ENCODE data around the gene TOM1L1.

The TOM1L1 gene

DNA sequence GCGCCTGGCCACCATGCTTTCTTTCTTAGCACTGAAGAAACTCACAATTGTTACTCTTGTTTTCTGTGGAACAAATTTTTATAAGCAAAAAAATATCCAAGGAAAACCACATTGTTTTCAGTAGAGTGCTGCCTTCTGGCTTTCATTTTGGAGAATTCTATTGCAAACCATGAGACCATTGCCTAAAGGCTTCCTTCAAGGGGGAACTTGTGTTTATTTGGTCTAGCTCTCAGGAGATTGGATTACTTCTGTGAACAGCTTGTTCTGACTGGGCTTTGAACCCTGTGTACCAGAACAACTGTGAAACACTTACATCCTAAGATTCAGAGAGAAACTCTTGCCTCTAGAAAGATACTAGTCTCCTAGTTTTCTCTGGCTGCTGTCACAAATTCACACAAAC is 32.1 kb downstream of the TOM1L1 start:
- no peak overlapping the region for H3K4me3 ChIP-seq (ENCODE audit: low read depth, low read length)
- no peak for DNase-seq (ENCODE audit: low read depth, low spot score)
- TF ChIP-seq, protein P1, sequence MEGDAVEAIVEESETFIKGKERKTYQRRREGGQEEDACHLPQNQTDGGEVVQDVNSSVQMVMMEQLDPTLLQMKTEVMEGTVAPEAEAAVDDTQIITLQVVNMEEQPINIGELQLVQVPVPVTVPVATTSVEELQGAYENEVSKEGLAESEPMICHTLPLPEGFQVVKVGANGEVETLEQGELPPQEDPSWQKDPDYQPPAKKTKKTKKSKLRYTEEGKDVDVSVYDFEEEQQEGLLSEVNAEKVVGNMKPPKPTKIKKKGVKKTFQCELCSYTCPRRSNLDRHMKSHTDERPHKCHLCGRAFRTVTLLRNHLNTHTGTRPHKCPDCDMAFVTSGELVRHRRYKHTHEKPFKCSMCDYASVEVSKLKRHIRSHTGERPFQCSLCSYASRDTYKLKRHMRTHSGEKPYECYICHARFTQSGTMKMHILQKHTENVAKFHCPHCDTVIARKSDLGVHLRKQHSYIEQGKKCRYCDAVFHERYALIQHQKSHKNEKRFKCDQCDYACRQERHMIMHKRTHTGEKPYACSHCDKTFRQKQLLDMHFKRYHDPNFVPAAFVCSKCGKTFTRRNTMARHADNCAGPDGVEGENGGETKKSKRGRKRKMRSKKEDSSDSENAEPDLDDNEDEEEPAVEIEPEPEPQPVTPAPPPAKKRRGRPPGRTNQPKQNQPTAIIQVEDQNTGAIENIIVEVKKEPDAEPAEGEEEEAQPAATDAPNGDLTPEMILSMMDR (IDR thresholded peaks at IDR 0.05; ENCODE audit: insufficient read depth, low read length, missing control alignments) = no peak
- POLR2A ChIA-PET = no interaction called here
- CTCF ChIA-PET = no interaction called here

- TF ChIP-seq, protein P1 (IDR thresholded peaks at IDR 0.05; ENCODE audit: insufficient read depth, low read length, missing control alignments) = no peak
- DNase-seq (ENCODE audit: low read depth, low spot score) = no peak
- H3K4me3 ChIP-seq (ENCODE audit: low read depth, low read length) = no peak overlapping the region
- ChIA-PET POLR2A (no interaction called here), CTCF (no interaction called here)
These were observed 33.3 kb downstream of the TOM1L1 start for GRCh38 chr17:54933921-54934320.

DNA sequence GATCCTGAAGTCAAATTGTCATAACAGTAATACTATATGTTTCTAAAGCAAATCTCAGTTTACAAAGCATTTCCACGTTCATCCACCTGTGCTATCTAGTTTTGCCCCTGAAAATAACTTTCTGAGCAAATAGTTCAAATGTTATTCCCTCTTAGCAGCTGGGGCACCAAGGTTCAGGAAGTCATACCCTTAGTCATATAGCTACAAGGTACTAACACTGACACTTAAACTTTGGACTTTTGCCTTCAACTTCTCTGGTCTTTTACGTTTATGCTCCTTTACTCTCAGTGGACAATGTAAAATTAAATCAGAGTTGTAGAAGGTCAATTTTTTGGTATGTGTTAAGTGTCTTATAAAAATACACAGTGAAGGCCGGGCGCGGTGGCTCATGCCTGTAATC is 34.8 kb downstream of the TOM1L1 start:
- TF ChIP-seq, protein P1 (IDR thresholded peaks at IDR 0.05; ENCODE audit: insufficient read depth, low read length, missing control alignments) = no peak
- ChIA-PET POLR2A (no interaction called here), CTCF (no interaction called here)
- H3K4me3 ChIP-seq (ENCODE audit: low read depth, low read length) = no peak overlapping the region
- no peak for DNase-seq (ENCODE audit: low read depth, low spot score)

GRCh38 chr17:54937018-54937417 is 36.4 kb downstream of the TOM1L1 start:
- no peak overlapping the region for H3K4me3 ChIP-seq (ENCODE audit: low read depth, low read length)
- DNase-seq (ENCODE audit: low read depth, low spot score) = no peak
- CTCF ChIA-PET = interaction anchor here (0.7 kb wide), 1 partner anchor 53 kb away, joined by 3 read pairs; no protein-coding TSS in a partner anchor
- TF ChIP-seq, protein P1 (IDR thresholded peaks at IDR 0.05; ENCODE audit: insufficient read depth, low read length, missing control alignments) = no peak
- POLR2A ChIA-PET = no interaction called here

DNA sequence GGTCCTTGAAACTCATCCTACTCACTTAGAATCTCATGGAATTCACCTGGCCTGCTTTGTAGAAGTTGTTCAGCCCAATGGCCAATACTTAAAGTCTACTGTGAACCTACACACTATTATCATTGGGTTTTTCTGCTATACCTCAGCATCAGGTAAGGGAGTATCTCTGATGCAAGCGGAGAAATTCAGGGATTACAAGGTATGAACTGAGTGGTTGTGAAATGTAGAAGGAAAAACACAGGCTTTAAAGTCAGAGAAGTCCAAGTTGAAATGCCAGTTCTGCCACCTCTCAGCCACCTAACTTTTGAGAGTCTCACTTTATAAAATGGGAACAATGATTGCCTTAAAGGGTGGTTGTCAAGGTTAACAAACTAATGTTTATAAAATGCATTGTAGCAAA is 36.8 kb downstream of the TOM1L1 start:
- TF ChIP-seq, protein P1 (IDR thresholded peaks at IDR 0.05; ENCODE audit: insufficient read depth, low read length, missing control alignments) = no peak
- ChIA-PET CTCF (interaction anchor here (0.7 kb wide), 1 partner anchor 54 kb away, joined by 3 read pairs; no protein-coding TSS in a partner anchor), POLR2A (no interaction called here)
- H3K4me3 ChIP-seq (ENCODE audit: low read depth, low read length) = no peak overlapping the region
- DNase-seq (ENCODE audit: low read depth, low spot score) = no peak

DNA sequence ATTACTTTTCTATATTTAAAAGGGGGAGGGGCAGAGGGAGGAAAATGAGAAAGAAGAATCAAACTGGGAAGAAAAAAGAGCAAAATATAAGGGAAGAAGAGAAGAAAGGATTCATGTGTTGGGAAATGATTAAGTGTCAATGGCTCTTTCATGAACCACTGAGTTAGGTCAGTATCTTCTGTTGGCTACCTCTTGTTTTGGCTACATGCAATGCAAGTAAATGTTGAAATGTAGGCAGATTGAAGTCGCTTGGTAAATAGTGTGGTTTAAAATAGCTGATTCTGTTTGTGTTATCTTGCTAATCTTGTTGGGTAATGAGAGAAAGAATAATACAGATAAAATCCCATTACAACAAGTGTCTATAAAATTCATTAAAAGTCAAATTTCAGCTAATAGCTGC is 40.6 kb downstream of the TOM1L1 start:
- ChIA-PET CTCF (no interaction called here), POLR2A (no interaction called here)
- TF ChIP-seq, protein P1 (IDR thresholded peaks at IDR 0.05; ENCODE audit: insufficient read depth, low read length, missing control alignments) = no peak

More for the DNA sequence above, 40.6 kb downstream of the TOM1L1 start:
- no peak for DNase-seq (ENCODE audit: low read depth, low spot score)
- H3K4me3 ChIP-seq (ENCODE audit: low read depth, low read length) = no peak overlapping the region
